Measurements from ENCODE around the gene LAPTM5. TPM values are rescaled to one million over a fixed set of nuclear protein-coding genes. Genes with fewer than 3 reads are reported as not detected.

LAPTM5 gene
- total RNA-seq, 1 experiment from 2014 or later, result not detected

GRCh38 chr1:30685796-30686165, 71.8 kb downstream of the LAPTM5 start:
- peaks cover 12% of the 10 kb centered on the region for H3K4me1 Mint-ChIP-seq (ENCODE audit: low read depth, unreplicated experiment)
- H3K27ac Mint-ChIP-seq (ENCODE audit: unreplicated experiment), result no peak overlapping the region
- DNase-seq, result no peak
- no TSS peak for BruUV-seq (replicated peaks)
- CTCF ChIA-PET, result interaction anchor here (0.5 to 1.4 kb wide), 3 partner anchors 10 to 353 kb away, joined by 3 to 9 read pairs (median 3); no protein-coding TSS in a partner anchor
- no peaks in the 10 kb centered on the region for H3K9me3 Mint-ChIP-seq (ENCODE audit: low read depth, unreplicated experiment)
- intact Hi-C loops (cut with micrococcal nuclease; ENCODE audit: unreplicated experiment), result no loop called here
- H3K4me3 Mint-ChIP-seq (ENCODE audit: low read depth, unreplicated experiment), result peak overlapping the region; percentile 60
- peaks cover 99% of the 10 kb centered on the region for H3K27me3 Mint-ChIP-seq (ENCODE audit: unreplicated experiment)
- TF ChIP-seq CTCF (IDR thresholded peaks at IDR 0.05; ENCODE audit: unreplicated experiment), result no peak
- peaks cover 5% of the 10 kb centered on the region for H3K36me3 Mint-ChIP-seq (ENCODE audit: insufficient read depth, unreplicated experiment)

DNA sequence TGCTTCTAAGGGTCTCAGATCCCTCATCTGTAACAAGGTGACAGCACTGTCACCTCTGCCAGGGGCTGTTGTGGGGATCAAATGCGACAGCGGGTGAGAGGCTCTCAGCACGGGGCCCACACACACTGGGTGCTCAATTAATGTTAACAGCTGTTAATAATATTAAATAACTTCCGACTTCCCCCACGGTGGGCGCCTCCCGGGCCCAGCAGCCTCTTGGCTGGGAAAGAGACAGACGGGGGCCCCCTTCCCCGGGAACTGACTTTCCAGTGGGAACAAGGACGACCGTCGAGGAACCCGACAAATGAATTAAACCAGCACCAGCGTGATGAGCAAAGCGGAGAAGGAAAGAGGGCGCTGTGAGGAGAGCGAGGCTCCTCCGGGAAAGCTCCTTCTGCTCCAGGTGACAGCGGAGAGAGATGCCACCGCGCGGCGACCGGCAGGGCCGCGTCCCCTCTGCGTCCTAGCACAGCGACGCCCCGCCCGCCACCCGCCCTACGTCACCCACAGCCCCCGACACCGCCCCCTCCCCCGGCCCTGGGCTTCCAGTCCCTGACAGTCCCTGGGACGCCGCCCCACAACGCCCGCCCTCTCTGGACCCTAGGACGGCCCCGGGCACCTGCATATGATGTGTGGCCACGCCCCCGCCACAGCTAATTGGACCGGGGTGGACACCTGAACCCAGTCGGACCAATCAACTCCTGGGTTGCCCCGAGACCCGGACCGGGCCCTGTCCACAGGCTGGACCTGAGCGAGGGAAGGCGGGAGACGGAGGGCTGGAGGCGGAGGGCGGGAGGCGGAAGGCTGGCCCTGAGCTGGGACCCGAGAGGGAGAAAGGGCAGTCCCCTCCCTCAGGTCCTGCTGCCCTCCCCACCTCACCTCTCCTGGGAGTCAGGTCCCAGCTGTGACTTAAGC, 72.4 kb downstream of the LAPTM5 start:
- BruUV-seq (replicated peaks), result no TSS peak
- peak; percentile 91 for DNase-seq
- H3K27ac Mint-ChIP-seq (ENCODE audit: unreplicated experiment), result no peak overlapping the region
- H3K4me1 Mint-ChIP-seq (ENCODE audit: low read depth, unreplicated experiment), result peaks cover 12% of the 10 kb centered on the region
- CTCF ChIA-PET, result interaction anchor here (0.5 to 1.4 kb wide), 4 partner anchors 10 to 353 kb away, joined by 3 to 9 read pairs (median 4); no protein-coding TSS in a partner anchor
- no peaks in the 10 kb centered on the region for H3K9me3 Mint-ChIP-seq (ENCODE audit: low read depth, unreplicated experiment)
- TF ChIP-seq CTCF (IDR thresholded peaks at IDR 0.05; ENCODE audit: unreplicated experiment), result no peak
- H3K36me3 Mint-ChIP-seq (ENCODE audit: insufficient read depth, unreplicated experiment), result peaks cover 5% of the 10 kb centered on the region
- H3K27me3 Mint-ChIP-seq (ENCODE audit: unreplicated experiment), result peaks cover 95% of the 10 kb centered on the region
- peak overlapping the region; percentile 60 for H3K4me3 Mint-ChIP-seq (ENCODE audit: low read depth, unreplicated experiment)
- intact Hi-C loops (cut with micrococcal nuclease; ENCODE audit: unreplicated experiment), result no loop called here

DNA sequence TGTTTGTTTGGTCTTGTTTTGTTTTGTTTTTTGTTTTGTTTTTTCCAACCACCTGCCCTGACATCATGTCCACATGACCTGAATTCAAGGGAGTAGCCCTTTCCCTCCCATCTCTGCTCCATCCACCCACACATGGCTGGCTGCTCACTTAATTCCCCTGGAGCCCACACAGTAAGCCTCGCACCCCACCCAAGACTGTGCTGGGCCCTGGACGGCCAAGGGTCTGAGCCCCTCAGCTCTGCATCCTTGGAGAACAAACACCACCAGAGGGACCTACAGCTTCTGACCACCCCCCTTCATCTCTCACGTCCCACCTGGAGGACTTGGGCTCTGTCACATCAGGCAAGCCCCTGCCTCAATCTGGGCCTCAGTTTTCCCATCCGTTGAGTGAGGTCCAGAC, 73.3 kb downstream of the LAPTM5 start:
- Mint-ChIP-seq H3K4me3 (ENCODE audit: low read depth, unreplicated experiment) (no peak overlapping the region), H3K9me3 (ENCODE audit: low read depth, unreplicated experiment) (no peaks in the 10 kb centered on the region), H3K27me3 (ENCODE audit: unreplicated experiment) (peaks cover 86% of the 10 kb centered on the region), H3K4me1 (ENCODE audit: low read depth, unreplicated experiment) (peaks cover 12% of the 10 kb centered on the region), H3K27ac (ENCODE audit: unreplicated experiment) (no peak overlapping the region), H3K36me3 (ENCODE audit: insufficient read depth, unreplicated experiment) (peaks cover 5% of the 10 kb centered on the region)
- intact Hi-C loops (cut with micrococcal nuclease; ENCODE audit: unreplicated experiment), result no loop called here
- no TSS peak for BruUV-seq (replicated peaks)
- TF ChIP-seq CTCF (IDR thresholded peaks at IDR 0.05; ENCODE audit: unreplicated experiment), result no peak
- CTCF ChIA-PET, result no interaction called here
- DNase-seq, result no peak

DNA sequence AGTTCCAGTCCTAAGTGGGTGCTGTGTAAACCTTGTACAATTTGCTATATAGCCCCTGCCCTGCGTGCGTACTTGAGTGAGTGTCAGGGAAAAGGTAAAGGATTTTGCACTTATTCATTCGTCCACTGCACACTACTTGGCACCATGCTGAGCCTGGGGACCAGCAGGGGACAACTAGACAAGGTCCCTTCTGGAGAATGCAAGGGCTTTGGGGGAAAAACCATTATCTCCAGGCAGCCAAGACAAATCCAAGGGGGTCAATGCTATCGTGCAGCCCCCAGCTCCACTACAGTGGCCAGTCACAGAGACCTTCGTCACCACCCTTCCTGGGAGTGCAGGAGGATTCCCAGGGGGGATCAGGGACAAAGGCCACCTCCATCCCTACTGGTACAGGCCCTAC, 73.9 kb downstream of the LAPTM5 start:
- no peak overlapping the region for H3K4me3 Mint-ChIP-seq (ENCODE audit: low read depth, unreplicated experiment)
- no TSS peak for BruUV-seq (replicated peaks)
- CTCF ChIA-PET, result no interaction called here
- peaks cover 82% of the 10 kb centered on the region for H3K27me3 Mint-ChIP-seq (ENCODE audit: unreplicated experiment)
- no peak for TF ChIP-seq CTCF (IDR thresholded peaks at IDR 0.05; ENCODE audit: unreplicated experiment)
- peaks cover 5% of the 10 kb centered on the region for H3K36me3 Mint-ChIP-seq (ENCODE audit: insufficient read depth, unreplicated experiment)
- intact Hi-C loops (cut with micrococcal nuclease; ENCODE audit: unreplicated experiment), result no loop called here
- H3K9me3 Mint-ChIP-seq (ENCODE audit: low read depth, unreplicated experiment), result peaks cover under 1% of the 10 kb centered on the region
- DNase-seq, result no peak
- no peak overlapping the region for H3K27ac Mint-ChIP-seq (ENCODE audit: unreplicated experiment)
- H3K4me1 Mint-ChIP-seq (ENCODE audit: low read depth, unreplicated experiment), result peaks cover 12% of the 10 kb centered on the region

Small RNA genes lying within 50 kb of the gene (microRNA-seq; reads per million reads assigned to microRNA genes)
- gene MIR4420, result not detected

Other genes with a start within 250 kb of the LAPTM5 start
- gene MATN1, start 34.2 kb downstream of the LAPTM5 start, total RNA-seq (2022), result not detected in 2 replicates
- gene SDC3, start 151.0 kb upstream of the LAPTM5 start, total RNA-seq (2022), result 15.0 and 20.5 TPM in 2 replicates